CD4-positive, CD25-positive, alpha-beta regulatory T cell (primary cell): Measurements from ENCODE around the gene ZNF780B. TPM values are rescaled to one million over a fixed set of nuclear protein-coding genes. Genes with fewer than 3 reads are reported as not detected.

ENCODE experiments used
- ATAC-seq, 2 donors: fragments of 150-1000 bp; cut with Tn5 transposase; one replicate each; pipeline ENCODE4 v1.10.0; 2021; ENCODE audit warnings: low read depth in 2 of 2, moderate number of reproducible peaks in 2 of 2, moderate library complexity in 1 of 2
- DNase-seq, 3 donors: peaks; one replicate each; pipeline versions ENCODE4 v3.0.0 to v3.0.0-alpha.2; 2012 to 2022; ENCODE audit warnings: mixed read lengths in 1 of 3
- H3K27ac ChIP-seq: one replicate; pipeline ENCODE4 v1.7.0; 2013; ENCODE audit warnings: mild to moderate bottlenecking, low read length; ENCODE audit not compliant: insufficient read depth, poor library complexity, severe bottlenecking
- H3K27me3 ChIP-seq: one replicate; pipeline ENCODE4 v1.7.0; 2013; ENCODE audit warnings: low read length; ENCODE audit not compliant: control insufficient read depth, insufficient read depth
- H3K36me3 ChIP-seq: one replicate; pipeline ENCODE4 v1.7.0; 2013; ENCODE audit warnings: mild to moderate bottlenecking, low read length, moderate library complexity; ENCODE audit not compliant: control insufficient read depth, insufficient read depth
- H3K4me1 ChIP-seq: 2 replicates; pipeline ENCODE4 v1.7.0; 2013; ENCODE audit warnings: mild to moderate bottlenecking, low read length; ENCODE audit not compliant: insufficient read depth, control insufficient read depth, poor library complexity, severe bottlenecking
- H3K4me3 ChIP-seq: one replicate; pipeline ENCODE4 v1.7.0; 2013; ENCODE audit warnings: low read depth, mild to moderate bottlenecking, low read length, moderate library complexity
- H3K9me3 ChIP-seq, 2 experiments: 1 replicate in 1 of 2; 2 replicates in 1 of 2; pipeline ENCODE4 v1.7.0; 2013; ENCODE audit warnings: low read length in 2 of 2, mild to moderate bottlenecking in 1 of 2, moderate library complexity in 1 of 2; ENCODE audit not compliant: control insufficient read depth in 2 of 2
- H3K27ac Mint-ChIP-seq, 3 donors: one replicate each; pipeline ENCODE4 v1.8.0; 2020 to 2022; ENCODE audit warnings: mild to moderate bottlenecking in 3 of 3, mixed read lengths in 3 of 3, moderate library complexity in 2 of 3
- H3K27me3 Mint-ChIP-seq: one replicate; pipeline ENCODE4 v1.8.0; 2022; ENCODE audit warnings: mild to moderate bottlenecking, mixed read lengths
- H3K36me3 Mint-ChIP-seq: one replicate; pipeline ENCODE4 v1.8.0; 2020; ENCODE audit warnings: mixed read lengths
- H3K4me1 Mint-ChIP-seq, 4 donors: one replicate each; pipeline ENCODE4 v1.8.0; 2020 to 2022; ENCODE audit warnings: mixed read lengths in 4 of 4, mild to moderate bottlenecking in 1 of 4
- H3K4me3 Mint-ChIP-seq, 4 donors: one replicate each; pipeline ENCODE4 v1.8.0; 2020 to 2022; ENCODE audit warnings: mild to moderate bottlenecking in 4 of 4, mixed read lengths in 4 of 4, moderate library complexity in 3 of 4
- H3K9me3 Mint-ChIP-seq, 7 donors: one replicate each; pipeline ENCODE4 v1.8.0; 2020 to 2022; ENCODE audit warnings: mixed read lengths in 7 of 7, mild to moderate bottlenecking in 3 of 7, moderate library complexity in 2 of 7
- polyA plus RNA-seq, 4 donors: library from polyadenylated mRNA; unstranded; fragments of 300-500 nt; fragmentation: Illumina TruSeq; gene quantifications; one replicate each; pipeline ENCODE4 v1.2.3, GENCODE V29; 2021
- total RNA-seq: library from RNA; stranded (reverse); gene quantifications from one replicate; pipeline ENCODE4 v1.2.3, GENCODE V29; 2022

The ZNF780B gene
- total and polyA plus RNA-seq, 5 donors from 2014 or later, result 6.4 to 15.5 (median 7.2) TPM

DNA sequence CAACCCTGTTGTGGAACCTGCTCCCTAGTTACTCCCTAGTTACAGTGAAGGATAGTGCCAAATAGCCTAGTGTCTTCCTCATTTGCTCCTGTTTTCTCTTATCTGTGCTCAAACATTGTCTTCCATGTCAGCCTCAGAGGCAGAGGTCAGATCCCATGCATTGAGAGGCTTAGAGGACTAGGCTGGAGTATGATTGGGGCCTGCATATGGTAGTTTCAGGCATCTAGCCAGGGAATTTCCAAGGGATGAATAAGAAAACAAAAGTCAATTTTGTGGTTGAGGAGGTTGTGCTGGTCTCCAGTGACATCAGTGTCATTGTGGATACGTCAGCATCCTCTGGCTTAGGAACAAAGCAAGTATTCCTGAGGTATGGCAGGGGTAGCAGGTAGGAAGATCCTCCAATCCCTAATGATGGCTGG is 49.7 kb downstream of the ZNF780B start:
- Histone ChIP-seq H3K4me3 (no peak overlapping the region), H3K27me3 (no peaks in the 10 kb centered on the region), H3K27ac (no peak overlapping the region), H3K9me3 (peaks cover 0 to 10% of the 10 kb centered on the region in 2 experiments), H3K4me1 (no peaks in the 10 kb centered on the region), H3K36me3 (peaks cover 32% of the 10 kb centered on the region)
- DNase-seq (no peak), ATAC-seq (no peak)
- Mint-ChIP-seq H3K9me3 (peaks cover 0 to 11% (median 6%) of the 10 kb centered on the region in 7 donors), H3K27me3 (no peaks in the 10 kb centered on the region), H3K4me3 (no peak overlapping the region), H3K27ac (no peak overlapping the region), H3K36me3 (peaks cover 43% of the 10 kb centered on the region), H3K4me1 (peaks cover 0 to 5% (median 1%) of the 10 kb centered on the region in 4 donors)

DNA sequence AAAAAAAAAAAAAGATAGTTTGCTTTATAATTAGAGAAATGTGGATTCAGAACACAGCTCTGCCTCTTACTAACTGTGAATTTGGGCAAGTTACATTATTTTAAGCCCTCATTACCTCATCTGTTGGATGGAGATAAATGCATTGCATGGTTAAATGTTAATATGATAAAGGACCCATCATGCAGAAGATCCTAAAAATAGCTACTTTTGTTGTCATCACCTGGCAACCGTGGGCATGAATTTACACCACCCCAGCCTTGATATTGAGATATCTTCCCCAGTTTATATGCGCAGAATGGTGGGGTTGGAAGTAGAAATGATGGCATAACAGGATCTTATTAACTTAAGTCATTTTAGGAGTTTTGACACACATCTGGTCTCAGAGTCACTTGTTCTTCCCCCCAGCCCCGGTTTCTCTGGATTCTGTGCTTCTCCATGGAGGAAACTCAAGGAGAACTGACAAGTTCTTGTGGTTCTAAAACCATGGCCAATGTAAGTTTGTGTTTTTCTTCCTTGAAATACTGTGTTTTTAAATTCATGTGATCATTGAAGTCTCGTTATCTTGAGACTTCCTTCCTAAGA is 50.2 kb downstream of the ZNF780B start:
- ATAC-seq, result no peak
- peaks cover 0 to 5% (median 1%) of the 10 kb centered on the region in 4 donors for H3K4me1 Mint-ChIP-seq
- peaks cover 0 to 11% (median 4%) of the 10 kb centered on the region in 7 donors for H3K9me3 Mint-ChIP-seq
- H3K36me3 ChIP-seq, result peaks cover 32% of the 10 kb centered on the region
- no peaks in the 10 kb centered on the region for H3K27me3 ChIP-seq
- H3K4me3 ChIP-seq, result no peak overlapping the region
- no peak overlapping the region for H3K27ac Mint-ChIP-seq
- H3K4me3 Mint-ChIP-seq, result no peak overlapping the region
- H3K27ac ChIP-seq, result no peak overlapping the region
- peaks cover 0 to 10% of the 10 kb centered on the region in 2 experiments for H3K9me3 ChIP-seq
- H3K36me3 Mint-ChIP-seq, result peaks cover 42% of the 10 kb centered on the region
- H3K4me1 ChIP-seq, result no peaks in the 10 kb centered on the region
- DNase-seq, result no peak
- no peaks in the 10 kb centered on the region for H3K27me3 Mint-ChIP-seq

DNA sequence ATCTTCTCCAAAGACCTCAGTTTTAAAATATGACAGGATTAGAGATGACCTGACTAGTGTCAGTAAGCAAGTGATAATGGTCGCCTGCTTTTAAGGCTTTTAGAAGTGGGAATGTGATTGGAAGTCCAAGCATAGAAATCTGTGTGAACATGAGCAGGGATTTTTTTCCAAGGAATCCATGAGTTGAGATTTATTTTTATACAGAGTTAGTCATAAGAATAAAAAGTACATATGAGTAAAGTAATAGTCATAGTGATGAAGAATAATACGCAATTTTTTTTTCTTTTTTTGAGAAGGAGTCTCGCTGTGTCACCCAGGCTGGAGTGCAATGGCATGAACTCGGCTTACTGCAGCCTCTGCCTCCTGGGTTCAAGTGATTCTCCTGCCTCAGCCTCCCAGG is 57.5 kb downstream of the ZNF780B start:
- Mint-ChIP-seq H3K4me3 (peak overlapping the region; percentile 94 to 99 (median 96)), H3K9me3 (peaks cover 0 to 6% (median 0%) of the 10 kb centered on the region in 7 donors), H3K27ac (peak overlapping the region in 2 of 3 donors; percentile 92 to 95), H3K27me3 (no peaks in the 10 kb centered on the region), H3K4me1 (peaks cover 14 to 40% (median 32%) of the 10 kb centered on the region in 4 donors), H3K36me3 (peaks cover 9% of the 10 kb centered on the region)
- Histone ChIP-seq H3K36me3 (peaks cover 4% of the 10 kb centered on the region), H3K9me3 (peaks cover 0 to 8% of the 10 kb centered on the region in 2 experiments), H3K27me3 (no peaks in the 10 kb centered on the region), H3K4me1 (peaks cover 17% of the 10 kb centered on the region), H3K27ac (no peak overlapping the region), H3K4me3 (no peak overlapping the region)
- DNase-seq (no peak), ATAC-seq (no peak)

DNA sequence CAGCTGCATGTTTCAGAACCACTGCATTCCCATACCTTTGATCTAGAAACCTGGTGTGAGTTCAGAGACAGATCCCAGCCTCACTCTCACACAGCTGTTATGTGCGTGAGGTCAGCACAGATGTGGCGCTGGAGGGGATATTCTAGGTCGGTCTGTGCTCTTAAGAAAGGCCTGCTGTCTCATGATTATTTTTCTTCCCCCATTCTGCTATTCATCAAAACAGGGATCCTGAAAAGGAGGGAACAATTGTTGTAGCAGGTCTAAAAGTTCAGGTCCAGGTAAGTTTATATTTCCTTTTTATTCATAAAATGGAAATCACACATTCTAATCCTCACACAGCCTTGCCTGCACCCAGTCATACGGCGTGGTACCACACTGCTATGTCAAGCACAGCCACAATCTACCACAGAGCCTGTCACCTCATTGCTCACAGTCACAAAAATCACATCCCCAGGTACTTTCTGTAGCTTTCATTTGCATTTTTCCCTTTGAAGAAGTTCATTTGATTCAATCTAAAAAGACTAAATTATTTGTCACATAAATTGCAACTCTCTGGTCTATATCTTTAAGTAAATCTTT is 58.3 kb downstream of the ZNF780B start:
- H3K27me3 ChIP-seq, result no peaks in the 10 kb centered on the region
- no peak for ATAC-seq
- Mint-ChIP-seq H3K27ac (peak overlapping the region; percentile 92 to 99 (median 95)), H3K36me3 (peaks cover 16% of the 10 kb centered on the region), H3K4me1 (peaks cover 14 to 44% (median 35%) of the 10 kb centered on the region in 4 donors), H3K4me3 (peak overlapping the region; percentile 94 to 99 (median 96)), H3K27me3 (no peaks in the 10 kb centered on the region), H3K9me3 (peaks cover 0 to 13% (median 2%) of the 10 kb centered on the region in 7 donors)
- H3K36me3 ChIP-seq, result peaks cover 4% of the 10 kb centered on the region
- H3K27ac ChIP-seq, result peak overlapping the region; percentile 87
- peaks cover 17% of the 10 kb centered on the region for H3K4me1 ChIP-seq
- peak in 1 of 3 donors; percentile 35 for DNase-seq
- peak overlapping the region; percentile 89 for H3K4me3 ChIP-seq
- peaks cover 0 to 16% of the 10 kb centered on the region in 2 experiments for H3K9me3 ChIP-seq

DNA sequence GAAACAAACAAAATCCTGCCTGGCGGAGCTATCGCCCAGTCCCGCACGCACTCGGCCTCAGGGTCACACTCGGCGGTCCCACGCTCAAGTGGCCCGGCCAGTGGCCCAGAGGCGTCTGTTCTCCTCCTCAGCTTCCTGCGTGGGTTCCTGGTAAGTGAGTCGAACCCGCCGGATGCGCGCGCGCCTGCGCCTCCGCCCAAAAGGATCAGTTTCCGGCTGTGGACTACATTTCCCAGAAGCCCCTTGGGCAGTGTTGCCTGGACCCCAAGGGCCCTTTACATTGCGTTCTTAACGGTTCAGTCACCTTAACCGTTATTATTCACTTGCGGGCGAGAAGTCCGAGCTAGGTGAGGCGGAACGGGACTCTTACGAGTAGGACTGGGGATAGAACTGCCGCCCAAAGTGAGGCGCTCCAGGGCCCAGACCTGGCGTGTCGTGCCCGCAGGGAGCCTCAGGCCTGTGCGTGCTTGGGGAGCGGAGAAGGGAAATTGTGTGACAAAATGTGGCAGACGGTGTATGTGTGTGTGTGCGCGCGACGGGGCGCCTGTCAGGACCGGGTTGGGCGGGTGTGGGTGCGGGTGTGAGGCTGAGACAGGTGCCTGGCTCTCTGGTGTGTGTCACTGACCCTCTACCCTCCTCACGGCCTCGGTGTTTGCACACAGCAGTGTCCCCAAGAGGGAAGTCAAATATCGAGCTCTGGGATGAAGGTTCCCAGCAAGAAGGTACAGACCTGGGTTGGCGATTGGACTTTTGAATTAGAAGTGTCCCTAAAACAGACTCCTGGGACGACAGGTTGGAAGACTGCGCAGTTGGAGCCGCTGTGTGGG is 59.0 kb downstream of the ZNF780B start, which contains the start of gene ZNF546:
Gene ZNF546 (plus strand): TSS at position 250 of the 827 bp plus-strand sequence. CDS start 1,267 bp downstream, outside the sequence.
- no peaks in the 10 kb centered on the region for H3K27me3 Mint-ChIP-seq
- ATAC-seq (peak; percentile 96 to 97), DNase-seq (peak; percentile 86 to 97 (median 90))
- peaks cover 14 to 49% (median 41%) of the 10 kb centered on the region in 4 donors for H3K4me1 Mint-ChIP-seq
- peaks cover 17% of the 10 kb centered on the region for H3K4me1 ChIP-seq
- H3K27me3 ChIP-seq, result no peaks in the 10 kb centered on the region
- H3K27ac Mint-ChIP-seq, result peak within 1 kb of the TSS; percentile 92 to 99 (median 95)
- H3K36me3 Mint-ChIP-seq, result peaks cover 17% of the 10 kb centered on the region
- peaks cover 0 to 17% of the 10 kb centered on the region in 2 experiments for H3K9me3 ChIP-seq
- H3K27ac ChIP-seq, result peak within 1 kb of the TSS; percentile 87
- H3K4me3 Mint-ChIP-seq, result peak within 1 kb of the TSS; percentile 94 to 99 (median 96)
- H3K4me3 ChIP-seq, result peak within 1 kb of the TSS; percentile 89
- peaks cover 4% of the 10 kb centered on the region for H3K36me3 ChIP-seq
- H3K9me3 Mint-ChIP-seq, result peaks cover 0 to 13% (median 2%) of the 10 kb centered on the region in 7 donors

- H3K4me1 Mint-ChIP-seq, result peaks cover 19 to 54% (median 44%) of the 10 kb centered on the region in 4 donors
- peak overlapping the region; percentile 87 for H3K27ac ChIP-seq
- DNase-seq (peak in 1 of 3 donors; percentile 21), ATAC-seq (peak; percentile 46 to 61)
- peaks cover 0 to 17% of the 10 kb centered on the region in 2 experiments for H3K9me3 ChIP-seq
- peaks cover 17% of the 10 kb centered on the region for H3K4me1 ChIP-seq
- peak overlapping the region; percentile 94 to 99 (median 96) for H3K4me3 Mint-ChIP-seq
- peaks cover 0 to 13% (median 2%) of the 10 kb centered on the region in 7 donors for H3K9me3 Mint-ChIP-seq
- H3K36me3 ChIP-seq, result peaks cover 4% of the 10 kb centered on the region
- no peaks in the 10 kb centered on the region for H3K27me3 ChIP-seq
- peak overlapping the region; percentile 92 to 99 (median 95) for H3K27ac Mint-ChIP-seq
- H3K27me3 Mint-ChIP-seq, result no peaks in the 10 kb centered on the region
- peak overlapping the region; percentile 89 for H3K4me3 ChIP-seq
- peaks cover 17% of the 10 kb centered on the region for H3K36me3 Mint-ChIP-seq
These were observed 59.7 kb downstream of the ZNF780B start for GRCh38 chr19:39996218-39996810.

GRCh38 chr19:39995794-39996193 is 60.2 kb downstream of the ZNF780B start:
- Mint-ChIP-seq H3K36me3 (peaks cover 17% of the 10 kb centered on the region), H3K27me3 (no peaks in the 10 kb centered on the region), H3K9me3 (peaks cover 0 to 13% (median 2%) of the 10 kb centered on the region in 7 donors), H3K4me3 (peak overlapping the region; percentile 74 to 99 (median 96)), H3K27ac (no peak overlapping the region), H3K4me1 (peaks cover 23 to 60% (median 45%) of the 10 kb centered on the region in 4 donors)
- Histone ChIP-seq H3K4me1 (peaks cover 17% of the 10 kb centered on the region), H3K4me3 (peak overlapping the region; percentile 89), H3K27me3 (no peaks in the 10 kb centered on the region), H3K9me3 (peaks cover 0 to 17% of the 10 kb centered on the region in 2 experiments), H3K27ac (peak overlapping the region; percentile 87), H3K36me3 (peaks cover 4% of the 10 kb centered on the region)
- DNase-seq (no peak), ATAC-seq (no peak)
